Measurements from ENCODE around the gene RUSF1.
A peak's percentile ranks its signal among the peaks of the same experiment; 100 is the strongest.
"Not testable (repeated sequence)": the region's sequence is repeated elsewhere in the genome, so short reads cannot be mapped to it uniquely, and the experiment has no call there.

RUSF1 gene

DNA sequence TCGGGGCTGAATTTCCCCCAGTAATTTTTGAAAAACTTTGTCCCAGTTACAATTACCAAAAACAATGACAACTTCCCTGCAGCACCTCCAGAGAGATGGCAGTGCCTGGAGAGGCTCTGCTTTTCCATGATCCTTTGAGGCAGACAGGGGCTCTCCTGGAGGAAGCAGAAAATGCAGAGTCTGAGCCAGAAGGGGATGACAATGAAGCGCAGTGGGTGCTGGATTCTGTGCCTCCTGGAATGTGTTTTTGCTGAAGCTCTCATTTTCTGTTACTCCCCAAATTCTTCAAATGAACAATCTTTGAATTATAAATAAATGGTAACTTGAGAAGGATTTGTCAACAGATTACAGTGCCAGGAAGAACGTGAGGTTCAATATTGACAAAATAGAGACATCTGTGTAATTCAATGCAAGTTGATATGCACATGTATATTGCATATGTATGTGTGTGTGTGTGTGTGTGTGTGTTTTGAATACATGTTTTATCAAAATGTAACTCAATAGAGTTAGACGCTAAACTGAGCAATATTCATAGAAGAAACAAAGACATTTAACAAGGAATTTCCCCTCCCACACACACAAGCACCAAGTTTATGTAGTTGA, 9.7 kb upstream of the RUSF1 start:
- TF ChIP-seq, protein P1, sequence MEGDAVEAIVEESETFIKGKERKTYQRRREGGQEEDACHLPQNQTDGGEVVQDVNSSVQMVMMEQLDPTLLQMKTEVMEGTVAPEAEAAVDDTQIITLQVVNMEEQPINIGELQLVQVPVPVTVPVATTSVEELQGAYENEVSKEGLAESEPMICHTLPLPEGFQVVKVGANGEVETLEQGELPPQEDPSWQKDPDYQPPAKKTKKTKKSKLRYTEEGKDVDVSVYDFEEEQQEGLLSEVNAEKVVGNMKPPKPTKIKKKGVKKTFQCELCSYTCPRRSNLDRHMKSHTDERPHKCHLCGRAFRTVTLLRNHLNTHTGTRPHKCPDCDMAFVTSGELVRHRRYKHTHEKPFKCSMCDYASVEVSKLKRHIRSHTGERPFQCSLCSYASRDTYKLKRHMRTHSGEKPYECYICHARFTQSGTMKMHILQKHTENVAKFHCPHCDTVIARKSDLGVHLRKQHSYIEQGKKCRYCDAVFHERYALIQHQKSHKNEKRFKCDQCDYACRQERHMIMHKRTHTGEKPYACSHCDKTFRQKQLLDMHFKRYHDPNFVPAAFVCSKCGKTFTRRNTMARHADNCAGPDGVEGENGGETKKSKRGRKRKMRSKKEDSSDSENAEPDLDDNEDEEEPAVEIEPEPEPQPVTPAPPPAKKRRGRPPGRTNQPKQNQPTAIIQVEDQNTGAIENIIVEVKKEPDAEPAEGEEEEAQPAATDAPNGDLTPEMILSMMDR (IDR thresholded peaks at IDR 0.05; ENCODE audit: low read depth, low read length), result no peak
- no peak overlapping the region for H3K4me3 ChIP-seq (replicated peaks in 1 of 2; ENCODE audit: low read depth in 2 of 2, low read length in 2 of 2)
- no peak for DNase-seq (ENCODE audit: low read depth in 2 of 2)

DNA sequence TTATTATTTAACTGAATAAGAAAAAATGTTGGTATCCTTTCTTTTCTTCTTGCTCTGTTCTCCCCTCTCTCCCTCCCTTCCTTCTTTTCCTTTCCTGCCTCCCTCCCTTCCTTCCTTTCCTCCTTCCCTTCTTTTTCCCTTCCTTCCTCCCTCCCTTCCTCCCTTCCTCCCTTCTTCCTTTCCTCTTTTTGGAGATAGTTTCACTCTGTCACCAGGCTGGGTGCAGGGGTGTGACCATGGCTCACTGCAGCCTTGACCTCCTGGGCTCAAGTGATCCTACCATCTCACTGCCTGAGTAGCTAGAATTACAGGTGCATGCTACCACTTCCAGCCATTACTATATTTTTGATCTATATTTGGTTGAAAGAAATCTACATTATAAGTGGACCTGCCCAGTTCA, 5.7 kb upstream of the RUSF1 start:
- no peak for DNase-seq (ENCODE audit: low read depth in 2 of 2)
- no peak overlapping the region for H3K4me3 ChIP-seq (replicated peaks in 1 of 2; ENCODE audit: low read depth in 2 of 2, low read length in 2 of 2)
- TF ChIP-seq, protein P1 (IDR thresholded peaks at IDR 0.05; ENCODE audit: low read depth, low read length), result no peak

DNA sequence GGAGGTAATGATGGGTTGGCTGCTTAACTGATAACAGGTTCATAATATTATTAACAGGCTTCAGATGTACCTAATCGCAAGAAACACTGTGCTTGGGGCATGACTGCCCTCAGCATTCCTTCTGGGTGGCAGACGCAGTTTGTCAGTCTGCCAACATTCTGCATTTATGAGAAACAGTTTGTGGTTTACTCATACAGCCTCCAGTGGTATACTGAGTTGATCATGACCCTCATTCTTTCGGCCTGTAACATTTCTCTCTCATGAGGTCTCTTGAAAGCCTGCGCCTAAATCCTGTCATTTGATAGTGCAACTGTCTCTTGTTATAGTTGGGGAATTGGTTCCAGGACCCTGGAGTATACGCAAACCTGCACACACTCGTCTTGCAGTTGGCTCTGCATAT, 4.9 kb upstream of the RUSF1 start:
- H3K4me3 ChIP-seq (replicated peaks in 1 of 2; ENCODE audit: low read depth in 2 of 2, low read length in 2 of 2), result no peak overlapping the region
- TF ChIP-seq, protein P1 (IDR thresholded peaks at IDR 0.05; ENCODE audit: low read depth, low read length), result no peak
- DNase-seq (ENCODE audit: low read depth in 2 of 2), result peak; percentile 59 to 66

DNA sequence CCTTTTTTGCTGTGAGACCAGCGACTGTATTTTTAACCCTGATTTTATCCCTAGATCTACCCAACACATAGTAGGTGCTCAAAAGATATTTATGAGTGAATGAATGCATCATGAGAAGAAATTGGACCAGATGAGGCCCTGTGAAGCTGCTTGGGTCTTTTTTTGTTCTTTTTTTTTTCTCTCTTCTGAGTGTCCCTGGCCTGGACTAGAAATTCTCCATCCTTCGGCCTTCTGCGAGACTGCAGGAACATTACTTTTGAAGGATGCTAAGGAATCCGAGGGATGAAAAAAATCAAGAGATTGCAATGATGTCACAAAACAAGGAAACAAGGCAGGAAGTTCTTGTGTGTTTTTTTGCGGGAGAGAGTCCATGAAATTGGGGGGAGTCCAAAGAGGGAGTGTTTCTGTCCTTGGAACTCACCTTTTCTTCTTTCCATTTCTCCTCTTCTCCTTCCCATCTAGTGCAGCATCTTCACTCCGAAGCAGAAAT, 560 bp upstream of the RUSF1 start:
- H3K4me3 ChIP-seq (replicated peaks in 1 of 2; ENCODE audit: low read depth in 2 of 2, low read length in 2 of 2), result peak overlapping the region; percentile 90 to 99
- DNase-seq (ENCODE audit: low read depth in 2 of 2), result peak; percentile 60 to 64
- TF ChIP-seq, protein P1 (IDR thresholded peaks at IDR 0.05; ENCODE audit: low read depth, low read length), result no peak

DNA sequence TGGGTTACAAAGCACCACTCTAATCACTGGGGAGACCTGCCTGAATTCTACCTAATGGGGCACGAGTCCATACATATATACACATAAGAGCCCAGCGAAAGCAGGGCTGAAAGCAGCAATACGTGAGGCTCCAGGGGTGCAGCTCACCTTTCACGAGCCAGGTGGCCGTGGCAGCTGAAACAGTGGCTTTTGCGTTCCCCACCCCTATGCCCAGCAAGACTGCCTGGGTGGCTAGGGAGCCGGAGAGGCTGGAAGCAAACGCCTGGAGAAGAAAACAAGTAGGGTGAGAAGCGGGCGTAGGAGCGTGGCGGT, 618 bp downstream of the RUSF1 start:
- H3K4me3 ChIP-seq (replicated peaks in 1 of 2; ENCODE audit: low read depth in 2 of 2, low read length in 2 of 2), result peak overlapping the region; percentile 90 to 99
- TF ChIP-seq, protein P1 (IDR thresholded peaks at IDR 0.05; ENCODE audit: low read depth, low read length), result no peak

DNA sequence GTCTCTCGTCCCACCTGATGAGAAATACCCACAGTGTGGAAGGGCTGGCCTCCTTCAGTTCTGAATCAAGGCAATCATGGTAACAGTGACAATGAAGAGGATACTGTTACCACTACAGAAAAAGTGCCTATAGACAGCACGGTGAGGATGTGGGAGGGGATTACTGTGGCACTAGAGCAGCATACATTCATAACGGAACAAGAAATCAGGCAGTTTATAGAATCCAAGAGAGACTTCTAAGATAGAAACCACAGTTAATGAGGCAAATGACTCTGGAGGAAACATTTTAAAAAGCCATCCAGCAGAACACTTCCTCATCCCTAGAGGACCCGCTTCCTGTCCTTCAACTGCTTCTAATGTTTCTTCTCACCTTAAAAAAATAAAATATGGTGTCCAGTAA, 2.7 kb downstream of the RUSF1 start:
- TF ChIP-seq, protein P1 (IDR thresholded peaks at IDR 0.05; ENCODE audit: low read depth, low read length), result no peak
- H3K4me3 ChIP-seq (replicated peaks in 1 of 2; ENCODE audit: low read depth in 2 of 2, low read length in 2 of 2), result no peak overlapping the region
- DNase-seq (ENCODE audit: low read depth in 2 of 2), result no peak

More for the DNA sequence above, 618 bp downstream of the RUSF1 start:
- DNase-seq (ENCODE audit: low read depth in 2 of 2), result no peak

DNA sequence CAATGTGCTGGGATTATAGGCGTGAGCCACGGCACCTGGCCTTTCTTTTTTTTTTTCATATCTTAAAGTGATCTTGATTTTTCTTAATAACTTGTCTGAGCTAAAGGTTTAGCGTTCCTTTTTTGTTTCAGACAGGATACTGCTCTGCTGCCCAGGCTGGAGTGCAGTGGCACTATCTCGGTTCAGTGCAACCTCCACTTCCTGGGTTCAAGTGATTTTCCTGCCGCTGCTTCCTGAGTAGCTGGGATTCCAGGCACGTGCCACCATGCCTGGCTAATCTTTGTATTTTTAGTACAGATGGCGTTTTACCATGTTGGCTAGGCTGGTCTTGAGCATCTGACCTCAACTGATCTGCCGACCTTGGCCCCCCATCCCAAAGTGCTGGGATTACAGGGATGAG, 4.0 kb downstream of the RUSF1 start:
- TF ChIP-seq, protein P1 (IDR thresholded peaks at IDR 0.05; ENCODE audit: low read depth, low read length), result no peak
- H3K4me3 ChIP-seq (replicated peaks in 1 of 2; ENCODE audit: low read depth in 2 of 2, low read length in 2 of 2), result no peak overlapping the region
- DNase-seq (ENCODE audit: low read depth in 2 of 2), result no peak

DNA sequence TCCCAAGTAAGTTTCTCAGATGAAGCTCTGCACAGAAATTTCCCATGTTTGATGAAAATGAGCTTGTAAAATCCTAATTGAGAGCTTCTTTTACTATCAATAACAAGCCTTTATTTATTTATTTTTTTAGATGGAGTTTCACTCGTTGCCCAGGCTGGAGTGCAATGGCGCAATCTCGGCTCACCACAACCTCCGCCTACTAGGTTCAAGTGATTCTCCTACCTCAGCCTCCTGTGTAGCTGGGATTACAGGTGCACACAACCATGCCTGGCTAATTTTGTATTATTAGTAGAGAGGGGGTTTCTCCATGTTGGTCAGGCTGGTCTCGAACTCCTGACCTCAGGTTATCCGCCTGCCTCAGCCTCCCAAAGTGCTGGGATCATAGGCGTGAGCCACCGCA, 4.6 kb downstream of the RUSF1 start:
- not testable (repeated sequence) for DNase-seq (ENCODE audit: low read depth in 2 of 2); H3K4me3 ChIP-seq (replicated peaks in 1 of 2; ENCODE audit: low read depth in 2 of 2, low read length in 2 of 2)

Measured in cardiac fibroblast (primary cell).